T-helper 22 cell (primary cell): ENCODE data around the gene SLC39A2.
"Not testable (repeated sequence)": the region's sequence is repeated elsewhere in the genome, so short reads cannot be mapped to it uniquely, and the experiment has no call there.

Source experiments
- DNase-seq: peaks from one replicate; pipeline ENCODE4 v3.0.0-alpha.2; 2020; ENCODE audit warnings: low read depth

Gene SLC39A2

GRCh38 chr14:20998674-20999366 is at the start of gene SLC39A2:
TSS of gene SLC39A2 (plus strand) at chr14:20999293. CDS start at chr14:20999447, 154 bp downstream.
- no peak for DNase-seq

GRCh38 chr14:20954736-20955537 is 44.2 kb upstream of the SLC39A2 start, which contains the start of gene RNASE2:
TSS of gene RNASE2 (plus strand) at chr14:20955487. CDS start at chr14:20955772, 285 bp downstream.
- not testable (repeated sequence) for DNase-seq

GRCh38 chr14:20955538-20955873 is 43.6 kb upstream of the SLC39A2 start:
- DNase-seq = not testable (repeated sequence)

- DNase-seq = no peak
Observed at GRCh38 chr14:20956376-20956976, 42.6 kb upstream of the SLC39A2 start.

GRCh38 chr14:20958946-20959345 is 40.1 kb upstream of the SLC39A2 start:
- not testable (repeated sequence) for DNase-seq

GRCh38 chr14:20969336-20969735 is 29.8 kb upstream of the SLC39A2 start:
- no peak for DNase-seq

GRCh38 chr14:20970647-20970982 is 28.5 kb upstream of the SLC39A2 start:
- no peak for DNase-seq

- DNase-seq = peak; percentile 51
Observed at GRCh38 chr14:20970983-20971704, 27.9 kb upstream of the SLC39A2 start.

- DNase-seq = no peak
Observed at GRCh38 chr14:20971705-20972021, 27.4 kb upstream of the SLC39A2 start.

- DNase-seq = no peak
Observed at GRCh38 chr14:20973501-20973900, 25.6 kb upstream of the SLC39A2 start.

- no peak for DNase-seq
Observed at GRCh38 chr14:20976291-20976690, 22.8 kb upstream of the SLC39A2 start.

- DNase-seq = no peak
Observed at GRCh38 chr14:20978687-20979086, 20.4 kb upstream of the SLC39A2 start.

- DNase-seq = no peak
Observed at GRCh38 chr14:20980906-20981305, 18.2 kb upstream of the SLC39A2 start.

GRCh38 chr14:20982646-20983369 is 16.3 kb upstream of the SLC39A2 start:
- no peak for DNase-seq

- DNase-seq = not testable (repeated sequence)
Observed at GRCh38 chr14:20985650-20986049, 13.4 kb upstream of the SLC39A2 start.

- no peak for DNase-seq
Observed at GRCh38 chr14:20986811-20987210, 12.3 kb upstream of the SLC39A2 start.

- DNase-seq = no peak
Observed at GRCh38 chr14:20988717-20989470, 10.2 kb upstream of the SLC39A2 start.

- DNase-seq = no peak
Observed at GRCh38 chr14:20989471-20989786, 9.7 kb upstream of the SLC39A2 start.

- peak; percentile 79 for DNase-seq
Observed at GRCh38 chr14:20989787-20990600, 9.1 kb upstream of the SLC39A2 start, which contains the start of gene METTL17. TSS of gene METTL17 (plus strand) at chr14:20989980. CDS start at chr14:20990003, 23 bp downstream.

- DNase-seq = no peak
Observed at GRCh38 chr14:20996521-20996920, 2.6 kb upstream of the SLC39A2 start.
